NCI-H2107 (cell line): ENCODE data around the gene FGF10.

ENCODE experiments used
- DNase-seq: peaks from one replicate; lab custom pipeline; 2025; lab: John Stamatoyannopoulos, UW

The FGF10 gene

GRCh38 chr5:44356231-44356630 lies 33.0 kb downstream of the FGF10 start:
- no peak for DNase-seq

DNA sequence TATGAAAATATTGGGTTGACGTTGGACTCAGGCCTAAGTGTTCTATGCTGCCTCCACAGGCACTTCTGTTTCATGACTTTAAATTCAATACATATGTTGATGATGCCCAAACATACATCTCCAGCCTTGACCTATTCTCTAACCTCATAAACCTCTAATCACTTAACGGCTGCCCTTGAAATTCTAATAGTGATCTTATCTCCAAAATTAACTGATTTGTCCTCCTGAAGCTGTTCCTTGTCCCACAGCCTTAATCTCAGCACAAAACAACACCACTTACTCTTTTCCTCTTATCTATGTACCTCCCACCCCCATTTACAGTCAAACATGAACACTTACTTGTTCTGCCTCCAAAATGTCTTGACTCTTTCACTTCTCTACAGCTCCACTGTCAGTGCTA lies 43.3 kb downstream of the FGF10 start:
- no peak for DNase-seq

- no peak for DNase-seq
Observed at GRCh38 chr5:44336708-44337107, 52.5 kb downstream of the FGF10 start.

GRCh38 chr5:44334622-44335021 lies 54.6 kb downstream of the FGF10 start:
- no peak for DNase-seq

DNA sequence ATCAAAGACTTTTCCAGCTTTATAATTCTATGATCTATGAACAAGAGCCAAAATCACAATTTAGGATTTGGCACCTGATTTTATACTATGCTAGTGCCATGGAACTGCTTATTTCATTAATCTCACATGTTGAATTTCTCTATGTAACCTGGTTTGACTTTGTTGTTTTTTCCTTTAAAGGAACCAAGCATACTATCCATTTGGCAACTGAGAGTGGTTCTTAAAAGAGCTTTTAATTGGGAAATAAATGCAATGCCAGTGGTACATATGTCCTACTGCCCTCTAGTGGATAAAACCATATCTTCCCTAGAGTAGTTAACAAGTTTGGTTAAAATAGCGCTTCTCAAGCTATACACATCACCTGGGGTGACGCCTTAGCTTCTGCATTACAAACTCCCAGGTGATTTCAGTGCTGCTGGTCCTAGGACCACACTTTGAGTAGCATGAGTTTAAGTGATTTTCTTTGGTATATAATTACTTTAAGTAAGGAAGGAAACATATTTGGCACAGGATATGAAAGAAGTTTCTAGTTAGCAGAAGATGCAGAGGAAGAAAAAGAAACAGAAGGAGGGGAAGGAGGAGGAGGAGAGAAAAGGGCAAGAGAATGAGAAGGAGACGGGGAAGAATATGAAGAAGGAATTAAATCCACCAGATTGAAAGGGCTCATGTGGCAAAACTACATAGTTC lies 56.8 kb downstream of the FGF10 start:
- DNase-seq, result peak; percentile 1

- DNase-seq, result no peak
Observed at GRCh38 chr5:44331471-44332050, 57.7 kb downstream of the FGF10 start.

DNA sequence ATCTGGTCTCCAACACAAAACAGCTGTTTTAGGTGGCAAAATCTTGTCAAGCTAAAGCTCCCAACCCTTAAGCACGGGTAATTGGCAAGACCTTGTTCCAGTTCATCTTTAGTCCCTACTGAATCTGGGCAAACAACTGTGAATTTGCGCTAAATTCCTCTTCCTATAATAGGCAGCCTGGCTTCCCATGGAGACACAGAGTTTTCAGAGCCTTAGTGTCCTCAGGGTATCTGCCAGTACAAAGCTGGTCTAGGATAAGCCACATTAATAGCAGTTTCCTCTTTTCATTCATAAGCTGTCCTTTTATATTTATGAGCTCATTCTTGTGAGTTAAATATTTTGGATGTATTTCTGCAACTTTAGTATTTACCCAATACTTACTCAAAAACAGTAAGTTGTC lies 59.5 kb downstream of the FGF10 start:
- DNase-seq, result no peak

DNA sequence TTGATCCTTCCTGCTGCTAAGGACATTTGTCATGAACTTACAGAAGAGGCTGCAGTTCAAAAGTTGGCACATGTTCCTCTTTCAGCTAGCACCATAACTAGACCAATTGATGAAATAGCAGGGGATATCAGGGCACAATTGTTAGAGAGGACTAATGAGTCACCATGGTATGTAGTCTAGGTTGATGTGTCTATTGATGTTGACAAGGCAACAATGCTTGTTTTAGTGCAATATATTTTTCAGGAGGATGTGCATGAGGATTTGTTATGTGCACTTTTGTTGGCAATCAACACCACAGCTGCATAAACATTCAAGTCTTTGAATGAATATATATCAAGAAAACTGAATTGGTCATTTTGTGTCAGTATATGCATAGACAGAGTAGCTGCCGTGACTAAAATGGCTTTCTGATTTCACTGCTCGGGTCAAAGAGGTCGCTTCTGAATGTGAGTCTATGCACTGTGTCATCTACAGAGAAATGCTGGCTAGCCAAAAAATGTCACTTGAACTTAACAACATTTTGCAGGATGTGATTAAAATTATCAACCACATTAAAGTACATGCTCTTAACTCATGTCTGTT lies 68.0 kb downstream of the FGF10 start:
- DNase-seq, result no peak

DNA sequence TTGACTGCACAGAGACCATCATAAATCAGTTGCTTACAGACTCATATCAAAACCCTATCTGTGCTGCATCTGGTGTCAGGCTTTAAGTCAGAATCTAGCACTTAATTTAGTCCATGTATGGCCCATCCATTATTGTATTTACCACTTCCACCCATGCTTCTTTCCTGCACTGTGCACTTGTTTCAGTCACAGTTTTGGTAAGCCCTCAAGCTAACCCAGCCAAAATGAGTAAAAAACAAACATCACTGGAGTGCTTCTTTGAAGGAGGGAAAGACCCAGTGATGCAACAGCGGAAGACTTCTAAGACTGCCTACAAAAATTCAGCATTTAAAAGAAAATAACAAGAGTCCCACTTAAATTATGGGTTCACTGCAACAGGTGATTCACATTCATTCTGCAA lies 69.0 kb downstream of the FGF10 start:
- no peak for DNase-seq

- DNase-seq, result no peak
Observed at GRCh38 chr5:44318883-44319282, 70.3 kb downstream of the FGF10 start.

- no peak for DNase-seq
Observed at GRCh38 chr5:44312374-44312773, 76.8 kb downstream of the FGF10 start.

DNA sequence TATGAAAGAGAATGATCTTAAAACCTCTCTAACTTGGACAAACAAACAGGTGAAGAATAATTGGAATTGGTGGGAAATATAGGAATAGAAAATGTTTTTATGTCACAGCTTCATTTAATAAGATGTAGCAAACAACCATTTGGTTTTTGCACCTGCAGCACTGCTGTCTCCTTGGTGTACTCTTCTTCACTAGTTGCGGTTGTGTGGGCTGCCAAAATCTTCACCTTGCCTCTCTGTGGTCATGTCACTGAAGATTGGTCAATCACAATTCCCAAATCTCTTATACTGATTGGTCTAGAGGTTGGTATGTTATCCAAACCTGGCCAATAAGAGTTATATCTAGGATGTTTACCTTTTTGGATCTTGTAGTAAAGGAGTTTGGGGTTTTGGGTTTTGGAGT lies 88.7 kb downstream of the FGF10 start:
- DNase-seq, result no peak

DNA sequence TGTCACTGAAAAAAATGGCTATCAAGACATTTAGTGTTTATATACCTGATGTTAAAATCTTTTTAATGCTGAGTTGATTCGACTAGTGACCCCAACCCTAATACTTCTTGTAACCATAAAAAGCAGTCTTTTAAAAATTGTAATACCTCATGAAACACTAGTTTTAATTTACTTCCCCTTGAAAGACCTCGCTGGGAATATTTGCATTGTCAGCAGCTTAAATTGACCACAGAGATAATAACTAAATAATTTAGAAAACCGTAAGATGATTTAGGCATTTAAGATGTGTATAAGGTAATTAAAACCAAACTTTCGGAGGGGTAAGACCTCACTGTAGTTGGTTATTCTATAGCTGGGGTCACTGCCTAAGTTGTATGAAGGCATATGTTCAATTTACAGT lies 89.8 kb downstream of the FGF10 start:
- no peak for DNase-seq

GRCh38 chr5:44294516-44294915 lies 94.7 kb downstream of the FGF10 start:
- DNase-seq, result no peak

- no peak for DNase-seq
Observed at GRCh38 chr5:44292736-44293135, 96.5 kb downstream of the FGF10 start.

DNA sequence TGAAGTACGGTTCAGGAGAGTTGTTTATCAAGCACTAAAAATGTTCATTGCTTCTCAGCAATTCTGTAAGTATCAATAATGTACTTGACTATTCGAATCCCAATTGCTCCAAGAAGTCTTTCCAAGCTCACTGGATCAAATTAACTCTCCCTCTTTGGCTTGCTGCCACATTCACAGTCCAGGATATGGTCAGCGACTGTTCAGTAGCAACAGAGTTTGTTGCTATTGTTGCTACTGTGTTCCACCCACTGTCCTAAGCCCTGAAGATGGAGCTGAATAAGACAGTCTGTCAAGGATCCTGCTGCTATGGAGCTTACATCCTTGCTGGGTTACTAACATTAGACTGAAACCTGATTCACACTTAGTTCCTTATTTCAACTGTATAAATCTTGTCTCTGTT lies 110.8 kb downstream of the FGF10 start:
- no peak for DNase-seq

- DNase-seq, result no peak
Observed at GRCh38 chr5:44275908-44276307, 113.3 kb downstream of the FGF10 start.

DNA sequence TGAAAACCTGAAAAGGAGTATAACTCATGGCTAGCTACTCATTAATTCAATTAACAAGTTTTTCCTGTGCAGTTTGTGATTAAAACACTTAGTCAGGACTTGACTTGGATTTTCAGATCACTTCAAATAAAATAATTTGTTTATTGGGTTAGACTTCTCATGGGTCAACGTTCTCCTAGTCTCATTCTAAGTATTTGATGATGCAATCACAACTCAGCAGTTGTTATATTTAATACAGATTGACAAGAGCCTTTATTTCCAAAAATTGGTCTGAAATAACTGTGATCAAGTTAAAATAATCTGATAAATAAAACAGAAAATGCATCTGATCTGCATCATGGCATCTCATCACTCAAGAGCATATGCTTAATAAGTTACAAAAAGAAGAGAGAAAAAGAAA lies 113.9 kb downstream of the FGF10 start:
- no peak for DNase-seq

GRCh38 chr5:44267909-44268308 lies 121.3 kb downstream of the FGF10 start:
- no peak for DNase-seq

- DNase-seq, result no peak
Observed at GRCh38 chr5:44266882-44267576, 122.2 kb downstream of the FGF10 start.

GRCh38 chr5:44265713-44266112 lies 123.5 kb downstream of the FGF10 start:
- no peak for DNase-seq

- no peak for DNase-seq
Observed at GRCh38 chr5:44260793-44261192, 128.4 kb downstream of the FGF10 start.

- no peak for DNase-seq
Observed at GRCh38 chr5:44257653-44258365, 131.4 kb downstream of the FGF10 start.
